H9 (cell line): ENCODE measurements around the gene RASSF8. TPM values are rescaled to one million over a fixed set of nuclear protein-coding genes. Genes with fewer than 3 reads are reported as not detected.

Source experiments
- DNase-seq: peaks from one replicate; pipeline ENCODE4 v3.0.0-alpha.2; 2017
- H2AFZ ChIP-seq: one replicate; pipeline ENCODE4 v1.6.1; 2013; ENCODE audit warnings: mild to moderate bottlenecking, low read length, control low read depth, moderate library complexity
- H2AK5ac ChIP-seq: 2 replicates; pipeline ENCODE4 v1.6.1; 2013; ENCODE audit warnings: low read length, control low read depth, mixed read lengths; ENCODE audit not compliant: insufficient read length
- H2BK120ac ChIP-seq: one replicate; pipeline ENCODE4 v1.6.1; 2013; ENCODE audit warnings: low read depth, mild to moderate bottlenecking, low read length, control low read depth, inconsistent platforms; ENCODE audit not compliant: poor library complexity, severe bottlenecking
- H2BK12ac ChIP-seq: 2 replicates; pipeline ENCODE4 v1.6.1; 2013; ENCODE audit warnings: low read length, control low read depth, mixed read lengths, low read depth; ENCODE audit not compliant: insufficient read length
- H2BK15ac ChIP-seq: 2 replicates; pipeline ENCODE4 v1.6.1; 2013; ENCODE audit warnings: low read depth, low read length, control low read depth
- H2BK20ac ChIP-seq: one replicate; pipeline ENCODE4 v1.6.1; 2013; ENCODE audit warnings: low read depth, mild to moderate bottlenecking, low read length, control low read depth, inconsistent platforms; ENCODE audit not compliant: poor library complexity, severe bottlenecking
- H2BK5ac ChIP-seq: 2 replicates; pipeline ENCODE4 v1.6.1; 2013; ENCODE audit warnings: low read length, control low read depth, mixed read lengths; ENCODE audit not compliant: insufficient read length
- H3K14ac ChIP-seq: 2 replicates; pipeline ENCODE4 v1.6.1; 2013; ENCODE audit warnings: low read length, control low read depth; ENCODE audit not compliant: insufficient read depth
- H3K18ac ChIP-seq: 2 replicates; pipeline ENCODE4 v1.6.1; 2013; ENCODE audit warnings: low read depth, mild to moderate bottlenecking, mixed read lengths, low read length, control low read depth; ENCODE audit not compliant: insufficient read length
- H3K23ac ChIP-seq: 2 replicates; pipeline ENCODE4 v1.6.1; 2013; ENCODE audit warnings: low read length, control low read depth, mixed read lengths, low read depth; ENCODE audit not compliant: insufficient read length
- H3K23me2 ChIP-seq: 2 replicates; pipeline ENCODE4 v1.6.1; 2013; ENCODE audit warnings: low read depth, mild to moderate bottlenecking, mixed read lengths, low read length, control low read depth; ENCODE audit not compliant: insufficient read length, poor library complexity, severe bottlenecking
- H3K27ac ChIP-seq: 2 replicates; pipeline ENCODE4 v1.5.1; 2013; ENCODE audit warnings: low read length, control low read depth, mixed read lengths, low read depth; ENCODE audit not compliant: insufficient read length
- H3K27me3 ChIP-seq: 2 replicates; pipeline ENCODE4 v1.6.1; 2013; ENCODE audit warnings: low read length, control low read depth, inconsistent platforms; ENCODE audit not compliant: insufficient read depth
- H3K4ac ChIP-seq: 2 replicates; pipeline ENCODE4 v1.6.1; 2013; ENCODE audit warnings: low read depth, mild to moderate bottlenecking, control low read depth, inconsistent platforms, low read length, moderate library complexity
- H3K4me1 ChIP-seq: 2 replicates; pipeline ENCODE4 v1.6.1; 2013; ENCODE audit warnings: low read length, control low read depth, inconsistent platforms; ENCODE audit not compliant: insufficient read depth
- H3K4me2 ChIP-seq: 2 replicates; pipeline ENCODE4 v1.6.1; 2013; ENCODE audit warnings: low read length, control low read depth, mixed read lengths; ENCODE audit not compliant: insufficient read length, insufficient read depth
- H3K56ac ChIP-seq: 2 replicates; pipeline ENCODE4 v1.6.1; 2013; ENCODE audit warnings: low read depth, mild to moderate bottlenecking, mixed read lengths, low read length, control low read depth; ENCODE audit not compliant: insufficient read length
- H3K79me1 ChIP-seq: 2 replicates; pipeline ENCODE4 v1.6.1; 2013; ENCODE audit warnings: low read depth, mild to moderate bottlenecking, moderate library complexity, low read length, control low read depth, inconsistent platforms; ENCODE audit not compliant: insufficient read depth, poor library complexity, severe bottlenecking
- H3K79me2 ChIP-seq: 2 replicates; pipeline ENCODE4 v1.6.1; 2013; ENCODE audit warnings: low read length, control low read depth, inconsistent platforms; ENCODE audit not compliant: insufficient read depth
- H3K9ac ChIP-seq: 2 replicates; pipeline ENCODE4 v1.6.1; 2013; ENCODE audit warnings: low read length, control low read depth, mixed read lengths; ENCODE audit not compliant: insufficient read length; ENCODE audit errors: extremely low read depth
- H3K9me3 ChIP-seq: one replicate; pipeline ENCODE4 v1.6.1; 2013; ENCODE audit warnings: low read depth, low read length, inconsistent platforms; ENCODE audit not compliant: control insufficient read depth
- H3T11ph ChIP-seq: one replicate; pipeline ENCODE4 v1.6.1; 2013; ENCODE audit warnings: mild to moderate bottlenecking, low read length, control low read depth, inconsistent platforms
- H4K20me1 ChIP-seq: one replicate; pipeline ENCODE4 v1.6.1; 2013; ENCODE audit not compliant: control insufficient read depth, insufficient read length, insufficient read depth
- H4K5ac ChIP-seq: 2 replicates; pipeline ENCODE4 v1.6.1; 2013; ENCODE audit warnings: low read depth, mild to moderate bottlenecking, mixed read lengths, low read length, control low read depth; ENCODE audit not compliant: insufficient read length
- H4K8ac ChIP-seq: replicated peaks from 2 replicates; pipeline ENCODE4 v1.6.1; 2013; ENCODE audit warnings: low read length, control low read depth, mixed read lengths, low read depth; ENCODE audit not compliant: insufficient read length
- H4K91ac ChIP-seq: 2 replicates; pipeline ENCODE4 v1.6.1; 2013; ENCODE audit warnings: low read depth, mild to moderate bottlenecking, moderate library complexity, mixed read lengths, low read length, control low read depth; ENCODE audit not compliant: insufficient read length
- H3K27ac Mint-ChIP-seq, 3 experiments: 2 replicates in 2 of 3; 3 replicates in 1 of 3; pipeline ENCODE4 v1.8.0; 2020 to 2021; ENCODE audit warnings: mixed read lengths in 3 of 3, mild to moderate bottlenecking in 1 of 3, moderate library complexity in 1 of 3
- H3K27me3 Mint-ChIP-seq: 2 replicates; pipeline ENCODE4 v1.8.0; 2021; ENCODE audit warnings: low read depth, mild to moderate bottlenecking, moderate library complexity, mixed read lengths
- H3K36me3 Mint-ChIP-seq, 3 experiments: 2 replicates in 2 of 3; 3 replicates in 1 of 3; pipeline ENCODE4 v1.8.0; 2020 to 2021; ENCODE audit warnings: low read depth in 3 of 3, mixed read lengths in 3 of 3; ENCODE audit not compliant: insufficient read depth in 1 of 3
- H3K4me1 Mint-ChIP-seq, 2 experiments: 2 replicates each; pipeline ENCODE4 v1.8.0; 2020; ENCODE audit warnings: mixed read lengths in 2 of 2
- H3K4me3 Mint-ChIP-seq, 2 experiments: 2 replicates in 1 of 2; 3 replicates in 1 of 2; pipeline ENCODE4 v1.8.0; 2020 to 2021; ENCODE audit warnings: mild to moderate bottlenecking in 2 of 2, mixed read lengths in 2 of 2, moderate library complexity in 1 of 2
- H3K9me3 Mint-ChIP-seq, 2 experiments: 2 replicates in 1 of 2; 3 replicates in 1 of 2; pipeline ENCODE4 v1.8.0; 2020; ENCODE audit warnings: mild to moderate bottlenecking in 2 of 2, mixed read lengths in 2 of 2, moderate library complexity in 1 of 2
- CTCF ChIP-seq: fragments of 200-600 bp; sonication (generic); conservative IDR thresholded peaks from 3 replicates; pipeline ENCODE4 v1.8.0; 2021; ENCODE audit warnings: antibody characterized with exemption, mild to moderate bottlenecking
- WGBS: extraction: QIAGEN DNeasy Blood & Tissue Kit; methylation state at CpG from one replicate; pipeline ENCODE4 v1.1.7; 2013; ENCODE audit warnings: missing lambda C conversion rate, low lambda C conversion rate, mixed read lengths; ENCODE audit not compliant: insufficient read length; ENCODE audit errors: extremely low coverage; 5-methylcytosine and 5-hydroxymethylcytosine counted together
- total RNA-seq: library from RNA; stranded (reverse); gene quantifications from 2 replicates; pipeline ENCODE4 v1.2.1, GENCODE V29; 2021

RASSF8 gene
- total RNA-seq, 1 experiment from 2014 or later = 38.8 TPM

DNA sequence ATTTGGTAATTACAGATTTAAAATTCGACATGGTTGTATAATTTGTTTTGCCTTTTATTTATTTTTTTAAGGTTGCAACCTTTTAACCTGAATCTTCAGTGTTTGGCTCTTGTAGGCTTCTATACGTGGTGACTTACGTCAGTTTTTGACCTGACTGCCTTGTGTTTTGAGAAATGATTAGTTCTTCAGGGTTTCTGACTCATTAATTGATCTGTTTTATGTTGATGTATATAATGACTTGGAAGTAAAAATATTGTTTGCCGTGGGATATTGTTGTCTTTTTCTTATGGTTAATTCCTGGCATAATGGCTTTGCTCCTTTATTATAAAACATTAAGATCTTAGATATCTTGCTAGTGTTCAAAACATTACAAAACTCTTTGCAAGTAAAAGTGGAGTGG, 2.5 kb downstream of the RASSF8 start:
- Histone ChIP-seq H2BK20ac (no peak overlapping the region), H4K5ac (no peak overlapping the region), H3K9me3 (no peaks in the 10 kb centered on the region), H3K79me2 (peaks cover 23% of the 10 kb centered on the region), H3K79me1 (no peaks in the 10 kb centered on the region), H3K14ac (no peak overlapping the region), H2BK12ac (no peak overlapping the region), H3K23me2 (peaks cover 17% of the 10 kb centered on the region), H2BK15ac (no peak overlapping the region), H3K56ac (no peak overlapping the region), H2AFZ (no peak overlapping the region), H4K91ac (no peak overlapping the region), H3K27ac (no peak overlapping the region), H3K4me2 (no peak overlapping the region), H2BK5ac (no peak overlapping the region), H3K27me3 (no peaks in the 10 kb centered on the region), H3T11ph (no peak overlapping the region), H4K20me1 (no peaks in the 10 kb centered on the region), H3K23ac (no peak overlapping the region), H3K4ac (no peak overlapping the region), H3K9ac (no peak overlapping the region), H2BK120ac (no peak overlapping the region), H3K4me1 (no peaks in the 10 kb centered on the region; the same call in 1 of the 2 replicates), H2AK5ac (no peak overlapping the region), H3K18ac (no peak overlapping the region), H4K8ac (no peak overlapping the region)
- Mint-ChIP-seq H3K27ac (no peak overlapping the region), H3K4me1 (peaks cover 31 to 37% of the 10 kb centered on the region in 2 experiments), H3K9me3 (peaks cover 0 to 3% of the 10 kb centered on the region in 2 experiments; a peak in 3 of 5 replicates), H3K4me3 (no peak overlapping the region; a peak in 2 of 5 replicates), H3K27me3 (no peaks in the 10 kb centered on the region), H3K36me3 (peaks cover 10 to 25% (median 20%) of the 10 kb centered on the region in 3 experiments)
- WGBS = no CpG with 5 or more reads among the region's 4 CpGs
- TF ChIP-seq CTCF = no peak
- DNase-seq = no peak
